IMR-90 (cell line): Measurements from ENCODE around the gene MYOZ3. TPM values are rescaled to one million over a fixed set of nuclear protein-coding genes. Genes with fewer than 3 reads are reported as not detected.

ENCODE experiments used
- BHLHE40 ChIP-seq: fragments of 150-350 bp; IDR thresholded peaks from 2 replicates; pipeline ENCODE4 v1.6.1; 2016; ENCODE audit warnings: mild to moderate bottlenecking, low read depth, low read length
- CTCF ChIP-seq: conservative IDR thresholded peaks from 2 replicates; pipeline ENCODE4 v1.5.1; 2012; ENCODE audit warnings: mild to moderate bottlenecking, low read depth, low read length, improper control_type of control experiment
- MAZ ChIP-seq: IDR thresholded peaks from 2 replicates; pipeline ENCODE4 v1.6.1; 2012; ENCODE audit warnings: low read depth, mild to moderate bottlenecking, low read length, improper control_type of control experiment, moderate library complexity, borderline replicate concordance
- MXI1 ChIP-seq: IDR thresholded peaks from 2 replicates; pipeline ENCODE4 v1.6.1; 2012; ENCODE audit warnings: low read depth, mild to moderate bottlenecking, low read length, moderate library complexity, borderline replicate concordance
- RAD21 ChIP-seq: IDR thresholded peaks from 2 replicates; pipeline ENCODE4 v1.6.1; 2012; ENCODE audit warnings: low read length, improper control_type of control experiment
- RFX5 ChIP-seq: IDR thresholded peaks from 2 replicates; pipeline ENCODE4 v1.8.0; 2012; ENCODE audit warnings: low read depth, mild to moderate bottlenecking, low read length, moderate library complexity
- polyA plus RNA-seq, 3 experiments: library from polyadenylated mRNA; depleted of rRNA; stranded (reverse); fragments of >200 nt; gene quantifications; 2 replicates each; pipeline ENCODE4 v1.2.3, GENCODE V29; 2012; ENCODE audit warnings: low replicate concordance in 1 of 3
- total RNA-seq: library from RNA; depleted of rRNA; stranded (reverse); fragments of >200 nt; gene quantifications from 2 replicates; pipeline ENCODE4 v1.2.3, GENCODE V29; 2012

The MYOZ3 gene
- total and polyA plus RNA-seq, 2 of the 4 experiments (the other 2 are of a cell fraction) = under 0.01 to 0.24 TPM

GRCh38 chr5:150641006-150641570 lies 20.0 kb upstream of the MYOZ3 start (continued):
- TF ChIP-seq CTCF (no peak), MXI1 (no peak), MAZ (peak; percentile 69), RFX5 (no peak), RAD21 (no peak), BHLHE40 (no peak)
